Adrenal gland (tissue), 12 donors: Measurements from ENCODE around the gene SPAG16. TPM values are rescaled to one million over a fixed set of nuclear protein-coding genes. Genes with fewer than 3 reads are reported as not detected.

Experiments
- DNase-seq, 7 donors: peaks; one replicate each; pipeline ENCODE4 v3.0.0-alpha.2; 2019 to 2020
- H3K27ac ChIP-seq, 5 donors: fragments of 200-600 bp; sonication (generic) in 4 of 5; 1 replicate in 3 of 5; 2 replicates in 2 of 5; pipeline versions ENCODE4 v1.5.1 to v1.8.0; 2016 to 2020; ENCODE audit warnings: mild to moderate bottlenecking in 1 of 5
- H3K27me3 ChIP-seq: fragments of 200-600 bp; 2 replicates; pipeline ENCODE4 v1.8.0; 2021
- H3K36me3 ChIP-seq, 2 donors: fragments of 200-600 bp; replicated peaks in 1 of 2; 1 replicate in 1 of 2; 2 replicates in 1 of 2; pipeline versions ENCODE4 v1.5.1 to v1.8.0; 2018 to 2022
- H3K4me1 ChIP-seq, 2 donors: fragments of 200-600 bp; replicated peaks in 1 of 2; 1 replicate in 1 of 2; 2 replicates in 1 of 2; pipeline versions ENCODE4 v1.5.1 to v1.8.0; 2018 to 2021
- H3K4me3 ChIP-seq, 4 donors: fragments of 200-600 bp; sonication (generic) in 3 of 4; one replicate each; pipeline ENCODE4 v1.5.1; 2016 to 2018
- H3K9me3 ChIP-seq, 3 donors: fragments of 200-600 bp; sonication (generic) in 1 of 3; replicated peaks in 1 of 3; 1 replicate in 2 of 3; 2 replicates in 1 of 3; pipeline versions ENCODE4 v1.5.1 to v1.8.0; 2016 to 2021
- POLR2A ChIP-seq, 2 donors: fragments of 450-650 bp; IDR thresholded peaks; one replicate each; pipeline ENCODE4 v1.6.1; 2017; ENCODE audit warnings: antibody characterized with exemption in 2 of 2, mild to moderate bottlenecking in 2 of 2, moderate library complexity in 1 of 2
- WGBS, 4 donors: extraction: QIAGEN DNeasy Blood & Tissue Kit in 2 of 4; methylation state at CpG; one replicate each; pipeline versions ENCODE4 v1.1.5 to v1.1.7; 2013 to 2017; 5-methylcytosine and 5-hydroxymethylcytosine counted together
- intact Hi-C, 2 donors: fragments of 100-400 bp; cut with DNase I; formaldehyde crosslinking; loops; one replicate each; pipeline versions ENCODE4 v1.14.1 to v1.15.0; 2022 to 2023
- polyA plus RNA-seq, 3 donors: library from polyadenylated mRNA; stranded (reverse); fragments of 200-250 nt in 2 of 3; fragments of 350-450 nt in 1 of 3; fragmentation: Illumina TruSeq in 1 of 3; extraction: RNeasy Lipid Tissue Mini Kit (QIAGEN cat#74804) in 1 of 3; gene quantifications; one replicate each; pipeline ENCODE4 v1.2.3, GENCODE V29; 2013 to 2014
- total RNA-seq, 9 donors: library from RNA; depleted of rRNA in 4 of 9; stranded (reverse); fragments of >200 nt in 4 of 9; fragments of 120-200 nt in 1 of 9; fragmentation: NEBNext Ultra II Directional in 1 of 9; extraction: Animal tissue kit (Norgen Biotek cat#: 25700) in 1 of 9; gene quantifications; one replicate each; pipeline versions ENCODE4 v1.1.0 to v1.2.4, GENCODE V29; 2013 to 2023
- TF ChIP-seq, protein P1 (sequence below), 6 experiments: fragments of 450-650 bp in 4 of 6; fragments of 200-600 bp in 2 of 6; sonication (generic) in 1 of 6; IDR thresholded peaks; 1 replicate in 5 of 6; 2 replicates in 1 of 6; pipeline versions ENCODE4 v1.5.1 to v1.8.0; 2016 to 2021; ENCODE audit warnings: antibody characterized with exemption in 6 of 6, mild to moderate bottlenecking in 2 of 6, moderate library complexity in 1 of 6
- donor health status: healthy with polysubstance abuse.
- donor health status: Bipolar disorder and iron deficiency.
- donor health status: DM: yes; HTN: yes; CAD: no.
- donor health status: DM: no; HTN: no; CAD: no.
- donor health status: DM: no; HTN: no; CAD: no.
- donor health status: DM: yes; HTN: yes; CAD: no.

The SPAG16 gene
- total and polyA plus RNA-seq, 12 donors = 12.4 to 45.3 (median 21.8) TPM

DNA sequence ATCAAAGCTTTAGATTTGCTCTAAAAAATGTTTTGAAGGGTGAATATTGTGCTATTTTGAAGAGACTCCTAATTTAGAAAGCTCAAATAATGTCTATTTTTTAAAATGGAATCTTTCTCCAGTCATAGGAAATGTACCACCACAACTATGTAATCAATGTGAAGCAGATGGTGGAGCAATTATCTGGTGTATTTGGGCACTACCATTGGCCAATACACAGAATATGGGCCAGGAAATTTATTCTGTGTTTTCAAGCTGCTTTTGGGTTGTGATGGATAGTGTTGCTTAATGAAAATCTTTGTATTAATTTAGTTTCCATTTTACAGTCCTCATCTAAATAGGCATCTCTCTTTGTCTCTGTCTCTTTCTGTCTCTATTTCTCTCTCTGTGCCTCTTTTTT is 1109.5 kb downstream of the SPAG16 start:
- TF ChIP-seq, protein P1, sequence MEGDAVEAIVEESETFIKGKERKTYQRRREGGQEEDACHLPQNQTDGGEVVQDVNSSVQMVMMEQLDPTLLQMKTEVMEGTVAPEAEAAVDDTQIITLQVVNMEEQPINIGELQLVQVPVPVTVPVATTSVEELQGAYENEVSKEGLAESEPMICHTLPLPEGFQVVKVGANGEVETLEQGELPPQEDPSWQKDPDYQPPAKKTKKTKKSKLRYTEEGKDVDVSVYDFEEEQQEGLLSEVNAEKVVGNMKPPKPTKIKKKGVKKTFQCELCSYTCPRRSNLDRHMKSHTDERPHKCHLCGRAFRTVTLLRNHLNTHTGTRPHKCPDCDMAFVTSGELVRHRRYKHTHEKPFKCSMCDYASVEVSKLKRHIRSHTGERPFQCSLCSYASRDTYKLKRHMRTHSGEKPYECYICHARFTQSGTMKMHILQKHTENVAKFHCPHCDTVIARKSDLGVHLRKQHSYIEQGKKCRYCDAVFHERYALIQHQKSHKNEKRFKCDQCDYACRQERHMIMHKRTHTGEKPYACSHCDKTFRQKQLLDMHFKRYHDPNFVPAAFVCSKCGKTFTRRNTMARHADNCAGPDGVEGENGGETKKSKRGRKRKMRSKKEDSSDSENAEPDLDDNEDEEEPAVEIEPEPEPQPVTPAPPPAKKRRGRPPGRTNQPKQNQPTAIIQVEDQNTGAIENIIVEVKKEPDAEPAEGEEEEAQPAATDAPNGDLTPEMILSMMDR (IDR thresholded peaks at IDR 0.05) = no peak
- no peak for TF ChIP-seq POLR2A (IDR thresholded peaks at IDR 0.05)
- Histone ChIP-seq H3K36me3 (no peaks in the 10 kb centered on the region), H3K9me3 (no peaks in the 10 kb centered on the region), H3K27ac (no peak overlapping the region), H3K27me3 (no peaks in the 10 kb centered on the region), H3K4me3 (no peak overlapping the region), H3K4me1 (no peaks in the 10 kb centered on the region)
- DNase-seq = no peak
- intact Hi-C loops = no loop called here

DNA sequence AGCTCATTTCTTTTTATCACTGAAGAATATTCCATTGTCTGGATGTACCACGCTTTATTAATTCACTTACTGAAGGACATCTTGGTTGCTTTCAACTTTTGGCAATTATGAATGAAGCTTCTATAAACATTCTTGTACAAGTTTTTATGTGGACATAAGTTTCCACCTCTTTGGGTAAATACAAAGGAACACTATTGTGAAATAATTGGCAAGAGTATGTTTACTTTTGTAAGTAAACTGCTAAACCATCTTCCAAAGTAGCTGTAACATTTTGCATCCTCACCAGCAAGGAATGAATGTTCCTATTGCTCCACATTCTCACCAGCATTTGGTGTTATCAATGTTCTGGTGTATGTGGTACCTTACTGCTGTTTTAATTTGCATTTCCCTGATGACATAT is 1110.8 kb downstream of the SPAG16 start:
- no peak for DNase-seq
- no peak for TF ChIP-seq POLR2A (IDR thresholded peaks at IDR 0.05)
- TF ChIP-seq, protein P1 (IDR thresholded peaks at IDR 0.05) = no peak
- Histone ChIP-seq H3K27me3 (no peaks in the 10 kb centered on the region), H3K36me3 (no peaks in the 10 kb centered on the region), H3K4me3 (no peak overlapping the region), H3K4me1 (no peaks in the 10 kb centered on the region), H3K27ac (no peak overlapping the region), H3K9me3 (no peaks in the 10 kb centered on the region)
- intact Hi-C loops = no loop called here
- WGBS, 4 donors = 71 to 84% (median 76%) methylated on average over 1 of the region's 1 CpG

DNA sequence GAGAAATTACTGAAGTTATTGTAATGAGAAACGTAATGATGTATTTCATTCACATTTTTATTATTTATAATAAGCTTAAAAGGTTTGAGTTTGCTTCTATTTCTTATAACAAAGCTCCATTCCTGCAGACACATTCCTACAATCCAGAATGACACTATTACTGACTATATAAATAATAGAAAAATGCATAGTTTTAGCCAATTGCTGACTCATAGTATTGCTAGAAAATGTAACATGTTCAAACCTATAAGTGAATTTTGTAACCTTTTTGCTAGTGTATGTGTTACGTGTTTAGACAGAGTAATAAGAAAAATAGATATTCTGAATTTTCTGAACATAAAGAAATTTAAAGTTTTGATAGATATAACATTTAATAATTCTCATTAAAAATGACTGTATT is 1117.3 kb downstream of the SPAG16 start:
- DNase-seq = no peak
- Histone ChIP-seq H3K27ac (no peak overlapping the region), H3K4me1 (no peaks in the 10 kb centered on the region), H3K27me3 (no peaks in the 10 kb centered on the region), H3K9me3 (no peaks in the 10 kb centered on the region), H3K4me3 (no peak overlapping the region), H3K36me3 (no peaks in the 10 kb centered on the region)
- TF ChIP-seq POLR2A (IDR thresholded peaks at IDR 0.05) = no peak
- TF ChIP-seq, protein P1 (IDR thresholded peaks at IDR 0.05) = no peak
- WGBS, 4 donors = 64 to 66% (median 64%) methylated on average over 2 of the region's 2 CpGs
- intact Hi-C loops = no loop called here

DNA sequence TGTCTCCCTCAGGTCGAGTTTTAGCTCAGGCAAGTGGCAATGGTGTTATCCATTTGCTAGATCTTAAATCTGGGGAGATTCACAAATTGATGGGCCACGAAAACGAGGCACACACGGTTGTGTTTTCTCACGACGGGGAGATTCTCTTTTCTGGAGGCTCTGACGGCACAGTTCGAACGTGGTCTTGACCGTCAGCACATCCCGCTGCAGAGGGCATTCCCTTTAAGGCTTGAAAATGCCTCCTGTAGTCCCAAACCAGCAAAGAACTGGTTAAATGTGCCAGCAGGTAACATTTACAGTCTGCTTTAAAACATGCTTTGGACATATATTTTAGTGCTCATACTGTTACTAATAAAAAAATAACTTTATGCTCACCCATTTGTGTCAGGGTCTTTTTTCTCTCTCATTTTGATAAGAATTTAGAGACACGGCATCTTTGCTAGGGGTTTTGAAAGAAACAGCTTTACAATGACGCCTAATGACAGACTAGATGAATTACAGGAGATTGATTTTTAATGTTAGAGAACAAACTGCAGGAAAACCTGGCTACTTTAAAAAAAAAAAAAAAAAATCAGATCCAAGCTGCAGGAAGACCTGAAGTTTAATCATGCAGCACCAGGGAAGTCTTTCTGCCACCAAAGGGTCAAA is 1126.0 kb downstream of the SPAG16 start:
- Histone ChIP-seq H3K27ac (no peak overlapping the region), H3K4me1 (no peaks in the 10 kb centered on the region), H3K36me3 (no peaks in the 10 kb centered on the region), H3K4me3 (no peak overlapping the region), H3K9me3 (no peaks in the 10 kb centered on the region), H3K27me3 (no peaks in the 10 kb centered on the region)
- TF ChIP-seq, protein P1 (IDR thresholded peaks at IDR 0.05) = no peak
- no peak for TF ChIP-seq POLR2A (IDR thresholded peaks at IDR 0.05)
- intact Hi-C loops = no loop called here
- DNase-seq = no peak
- WGBS, 4 donors = 32 to 53% (median 37%) methylated on average over 10 to 13 of the region's 13 CpGs
